Epithelial cell of esophagus (primary cell): ENCODE measurements around the gene PLXNA4.

Experiments used
- DNase-seq: peaks from one replicate; pipeline ENCODE4 v3.0.0; 2010; ENCODE audit warnings: low read depth
- H3K4me3 ChIP-seq: 2 replicates; pipeline ENCODE4 v1.5.1; 2011; ENCODE audit warnings: mild to moderate bottlenecking, low read length, control low read depth
- CTCF ChIP-seq: IDR thresholded peaks from 2 replicates; pipeline ENCODE4 v1.5.1; 2011; ENCODE audit warnings: low read depth, mild to moderate bottlenecking, low read length, control low read depth, inconsistent platforms; ENCODE audit not compliant: insufficient read depth; ENCODE audit errors: missing control alignments

Gene PLXNA4

GRCh38 chr7:132084776-132085388 is 491.4 kb downstream of the PLXNA4 start:
- DNase-seq, result no peak
- H3K4me3 ChIP-seq, result no peak overlapping the region
- no peak for TF ChIP-seq CTCF

GRCh38 chr7:132083537-132084123 is 492.6 kb downstream of the PLXNA4 start:
- no peak for DNase-seq
- H3K4me3 ChIP-seq, result no peak overlapping the region
- no peak for TF ChIP-seq CTCF

DNA sequence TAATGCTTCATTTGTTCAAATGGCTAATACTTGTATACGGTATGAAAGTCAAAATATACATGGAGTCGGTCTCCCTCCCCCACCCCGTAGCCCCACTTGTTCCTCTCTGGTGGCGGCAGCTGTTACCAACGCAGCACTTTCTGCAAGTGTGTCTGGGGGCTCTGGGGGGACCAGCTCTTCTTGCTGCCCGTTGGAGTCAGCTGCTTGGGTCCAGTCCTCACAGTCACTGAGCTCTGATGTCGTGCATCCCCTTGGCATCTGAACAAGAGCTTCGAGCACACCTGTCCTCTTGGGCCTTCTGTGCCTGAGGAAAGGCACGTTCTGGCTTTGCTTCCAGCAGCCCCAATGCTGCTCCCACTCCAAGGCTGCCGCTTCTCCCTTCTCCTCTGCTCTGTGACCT is 493.1 kb downstream of the PLXNA4 start:
- no peak for TF ChIP-seq CTCF
- DNase-seq, result no peak
- no peak overlapping the region for H3K4me3 ChIP-seq

GRCh38 chr7:132082394-132082793 is 493.9 kb downstream of the PLXNA4 start:
- no peak for TF ChIP-seq CTCF
- no peak for DNase-seq
- no peak overlapping the region for H3K4me3 ChIP-seq

DNA sequence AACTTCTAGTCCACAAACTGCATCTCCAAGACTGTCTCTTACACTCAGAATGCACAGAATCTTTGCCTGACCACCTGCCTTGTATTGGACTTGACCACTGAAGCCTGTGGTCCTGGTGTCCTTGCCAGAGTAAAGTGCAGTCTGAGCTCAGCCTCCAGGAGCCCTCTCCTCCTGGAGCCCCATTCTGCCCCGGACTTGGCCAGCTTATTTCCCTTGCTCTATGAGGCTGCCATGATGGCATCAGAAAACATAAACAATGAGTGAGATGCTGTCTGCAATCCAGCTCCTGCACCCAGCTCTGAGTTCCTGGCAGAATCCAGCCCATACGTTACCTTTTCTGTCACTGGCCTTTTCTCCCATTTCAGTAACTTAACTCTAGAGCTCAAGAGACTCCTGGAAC is 494.6 kb downstream of the PLXNA4 start:
- H3K4me3 ChIP-seq, result no peak overlapping the region
- DNase-seq, result no peak
- TF ChIP-seq CTCF, result no peak

DNA sequence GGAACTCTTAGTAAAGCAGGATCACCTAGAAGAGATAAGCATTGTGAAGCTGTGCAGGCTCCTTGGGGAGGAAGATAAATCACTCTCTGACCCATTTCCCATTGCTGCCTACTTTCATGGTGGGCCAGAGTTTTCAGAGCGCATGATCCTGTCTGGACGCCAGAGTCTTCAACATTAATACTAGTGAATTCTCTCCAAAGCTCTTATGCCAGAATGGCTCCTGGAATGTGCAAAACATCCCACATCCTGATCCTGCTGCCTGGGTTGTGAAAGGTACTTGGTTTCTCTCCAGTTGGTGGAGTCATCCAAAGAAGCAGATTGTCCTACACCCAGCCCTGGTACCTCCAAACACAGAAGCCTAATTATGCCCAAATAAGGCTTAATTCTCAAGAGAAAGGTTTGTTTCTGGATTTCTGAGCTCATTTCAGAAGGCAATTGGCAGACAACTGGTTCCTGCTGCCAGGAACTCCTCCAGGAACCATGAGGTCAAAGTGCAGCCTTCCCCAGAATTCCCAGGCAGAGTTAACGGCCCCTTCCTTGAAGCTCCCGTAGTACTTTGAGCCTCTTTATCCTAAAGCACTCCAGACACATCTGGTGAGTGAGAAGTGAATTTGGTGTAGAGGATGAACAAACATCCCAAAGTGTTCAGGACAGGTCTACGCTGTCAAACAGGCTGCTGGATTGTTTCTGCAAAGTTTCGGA is 495.2 kb downstream of the PLXNA4 start:
- TF ChIP-seq CTCF, result no peak
- DNase-seq, result no peak
- no peak overlapping the region for H3K4me3 ChIP-seq

DNA sequence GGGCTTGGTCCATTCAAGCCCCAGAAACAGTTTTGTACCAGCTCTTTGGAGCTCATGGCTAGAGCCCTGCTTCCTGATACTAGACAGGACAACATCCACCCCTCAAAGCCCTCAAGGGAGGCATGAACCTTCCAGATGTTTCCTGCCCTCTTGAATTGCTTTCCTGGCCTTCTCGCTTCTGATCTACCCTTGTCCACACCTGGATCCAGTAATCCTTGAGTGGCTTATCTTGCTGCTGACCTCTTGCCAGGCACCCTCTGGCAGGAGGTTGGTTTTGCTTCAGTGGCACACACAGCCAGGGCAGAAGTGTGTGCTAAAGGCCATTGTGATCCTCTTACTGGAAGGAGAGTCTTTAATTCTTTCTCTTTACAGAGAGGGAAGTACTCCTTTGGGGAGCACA is 495.8 kb downstream of the PLXNA4 start:
- H3K4me3 ChIP-seq, result no peak overlapping the region
- no peak for DNase-seq
- TF ChIP-seq CTCF, result no peak
